Activated CD4-positive, CD25-positive, alpha-beta regulatory T cell treated with anti-CD3 and anti-CD28 coated beads, Interleukin-2, amount 50 U/mL, for 24 hours (primary cell): ENCODE measurements around the gene MYH9.
A peak's percentile ranks its signal among the peaks of the same experiment; 100 is the strongest.

Experiments
- ATAC-seq, 2 donors: fragments of 150-1000 bp; cut with Tn5 transposase; one replicate each; pipeline ENCODE4 v1.10.0; 2021; ENCODE audit warnings: mild to moderate bottlenecking in 1 of 2, moderate library complexity in 1 of 2

MYH9 gene

DNA sequence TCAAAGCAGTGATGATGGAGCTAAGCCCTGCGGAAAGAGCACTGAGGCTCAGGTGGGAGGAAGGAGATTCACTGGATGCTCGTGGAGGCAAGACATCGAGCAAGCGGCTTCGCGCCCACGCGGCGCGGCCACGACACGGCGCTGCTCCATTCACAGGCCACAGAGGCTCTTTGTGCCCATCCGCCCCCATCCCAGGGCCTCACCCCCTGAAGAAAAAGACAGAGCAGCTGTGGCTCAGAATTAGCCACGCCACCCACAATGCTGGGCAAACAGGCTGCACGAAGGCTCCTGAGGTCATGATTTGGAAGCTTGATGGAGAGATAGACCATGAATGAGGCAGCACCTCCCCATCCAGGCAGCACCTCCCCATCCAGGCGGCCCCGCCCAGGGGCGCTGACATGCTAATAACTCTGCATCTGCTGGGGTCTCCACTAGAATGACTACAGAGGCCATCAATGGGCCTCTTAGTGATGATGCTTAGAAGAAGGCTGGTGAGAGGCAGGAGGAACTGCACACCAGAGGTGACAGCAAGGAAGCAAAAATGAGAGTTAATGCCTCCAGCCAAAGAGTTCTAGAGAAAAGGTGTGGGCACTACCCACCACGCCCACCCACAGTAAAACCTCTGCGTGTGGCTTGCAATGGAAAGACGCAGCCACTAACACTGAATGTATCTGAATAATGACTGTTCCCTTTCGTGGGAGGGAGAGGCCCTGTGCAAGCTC is 43.5 kb downstream of the MYH9 start:
- peak; percentile 74 to 86 for ATAC-seq

DNA sequence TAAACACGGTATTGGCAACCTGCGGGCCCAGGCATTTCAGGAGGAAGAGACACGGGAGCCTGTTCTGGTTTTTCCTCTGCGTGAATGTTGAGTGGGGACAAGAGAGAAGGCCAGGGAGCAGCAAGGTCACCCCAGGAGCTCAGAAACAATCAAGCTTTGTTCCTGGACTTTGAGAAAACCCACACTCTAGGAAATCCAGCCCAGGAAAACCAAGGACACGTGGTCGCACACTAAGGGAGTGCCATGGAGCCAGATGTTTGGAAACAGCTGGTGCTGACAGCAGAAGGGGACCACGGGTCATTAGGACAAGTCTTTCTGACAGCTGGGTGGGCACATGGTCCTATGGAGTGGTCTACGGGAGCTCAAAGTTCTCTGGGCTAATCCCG is 44.1 kb downstream of the MYH9 start:
- ATAC-seq, result no peak

DNA sequence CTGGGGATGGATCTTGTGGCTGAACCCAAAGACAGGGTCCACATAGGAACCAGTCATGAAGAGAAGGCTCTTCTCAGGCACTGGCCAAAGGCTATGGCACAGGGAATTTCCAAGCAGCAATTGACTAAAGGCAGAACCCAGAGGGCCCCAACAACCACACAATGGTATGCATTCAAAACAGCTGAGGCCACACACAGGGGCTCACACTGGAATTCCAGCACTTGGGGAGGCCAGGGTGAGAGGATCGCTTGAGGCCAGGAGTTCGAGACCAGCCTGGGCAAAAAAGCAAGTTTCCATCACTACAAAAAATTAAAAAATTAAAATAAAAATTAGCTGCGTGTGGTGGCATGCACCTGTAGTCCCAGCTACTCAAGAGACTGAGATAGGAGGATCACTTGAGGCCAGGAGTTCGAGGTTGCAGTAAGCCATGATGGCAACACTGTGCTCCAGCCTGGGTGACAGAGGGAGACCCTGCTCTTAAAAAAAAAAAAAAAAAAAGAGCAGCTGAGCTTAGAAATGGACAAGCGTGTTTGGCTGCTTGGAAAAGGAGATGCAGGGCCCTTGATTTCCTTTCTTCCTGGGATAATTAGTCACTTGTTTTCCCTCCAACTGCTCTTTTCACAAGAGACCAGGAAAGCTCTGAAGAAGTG is 44.6 kb downstream of the MYH9 start:
- ATAC-seq, result no peak

DNA sequence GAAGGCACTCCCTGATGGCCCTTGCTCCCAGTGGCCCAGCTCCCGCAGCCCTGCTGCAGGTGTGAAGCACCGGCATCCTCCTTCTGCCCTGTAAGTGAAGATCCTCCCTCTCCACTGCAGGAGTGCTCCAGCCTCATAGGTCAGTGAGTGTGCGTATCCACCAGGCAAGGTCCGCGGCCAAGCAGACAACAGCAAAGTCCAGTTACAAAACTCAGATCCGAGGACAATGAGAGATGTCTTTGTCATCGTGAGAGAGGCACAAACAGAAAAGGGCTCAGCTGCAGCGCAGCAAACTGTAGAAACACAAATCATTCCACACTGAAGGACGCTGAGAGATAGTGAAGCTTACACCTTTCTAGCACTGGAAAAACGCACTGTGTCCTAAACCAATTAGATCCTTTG is 46.1 kb downstream of the MYH9 start:
- no peak for ATAC-seq

DNA sequence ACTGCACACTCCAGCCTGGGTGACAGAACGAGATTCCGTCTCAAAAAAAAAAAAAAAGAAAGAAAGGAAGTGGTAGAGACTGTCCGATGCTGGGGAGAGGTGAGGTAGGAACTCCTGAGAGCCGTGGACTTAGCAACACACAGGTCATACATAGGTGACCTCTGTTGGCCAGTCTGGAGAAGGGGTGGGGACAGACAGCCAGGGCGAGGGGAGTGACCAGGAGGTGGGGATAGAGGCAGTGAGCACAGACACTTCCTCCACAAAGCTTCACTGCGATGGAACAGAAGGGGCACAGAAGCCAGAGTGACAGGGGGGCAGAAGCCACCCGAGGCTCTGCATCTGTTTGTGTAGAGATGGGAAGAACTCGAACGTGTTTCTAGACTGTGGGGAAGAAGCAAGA is 47.1 kb downstream of the MYH9 start:
- no peak for ATAC-seq

DNA sequence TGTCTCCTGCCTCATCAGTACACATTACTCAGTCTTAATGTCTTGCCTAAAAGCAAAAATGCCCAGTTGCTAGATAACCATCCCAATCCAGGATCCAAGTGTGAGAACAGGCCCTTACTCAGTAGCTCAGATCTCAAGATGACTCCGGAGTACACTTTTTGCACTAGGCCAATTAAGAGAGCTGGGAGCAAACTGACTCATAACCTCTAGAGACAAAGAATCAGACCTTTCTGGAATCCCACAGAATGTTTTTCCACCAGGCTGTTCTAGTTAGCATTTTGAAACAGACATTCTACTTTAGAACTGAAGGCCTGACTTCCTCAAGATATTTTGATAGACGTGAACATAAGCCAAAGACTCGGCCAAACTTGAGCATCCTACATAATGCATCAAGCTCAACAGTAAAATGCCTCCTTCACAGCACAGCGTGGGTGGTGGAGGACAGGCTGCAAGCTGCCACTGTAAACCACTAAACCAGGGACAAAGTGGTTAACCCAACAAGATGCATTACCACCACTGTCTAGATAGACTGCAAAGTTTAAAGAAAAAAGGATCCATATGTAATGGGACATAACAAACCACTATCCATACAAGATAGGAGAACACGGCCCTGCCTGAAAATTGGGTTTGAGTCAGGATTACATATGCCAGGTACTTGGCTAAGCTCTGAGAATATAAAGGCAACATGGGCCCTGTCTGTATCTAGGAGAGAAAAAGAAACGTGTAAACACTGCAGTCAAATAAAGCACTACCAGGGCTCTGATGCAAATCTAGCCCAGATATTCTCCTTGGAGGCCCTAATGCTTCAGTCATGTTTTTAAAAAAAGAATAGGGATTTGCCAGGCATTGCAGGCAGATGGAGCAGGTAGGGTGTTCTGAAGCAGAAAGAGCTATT is 48.3 kb downstream of the MYH9 start:
- ATAC-seq, result peak; percentile 34 to 37

DNA sequence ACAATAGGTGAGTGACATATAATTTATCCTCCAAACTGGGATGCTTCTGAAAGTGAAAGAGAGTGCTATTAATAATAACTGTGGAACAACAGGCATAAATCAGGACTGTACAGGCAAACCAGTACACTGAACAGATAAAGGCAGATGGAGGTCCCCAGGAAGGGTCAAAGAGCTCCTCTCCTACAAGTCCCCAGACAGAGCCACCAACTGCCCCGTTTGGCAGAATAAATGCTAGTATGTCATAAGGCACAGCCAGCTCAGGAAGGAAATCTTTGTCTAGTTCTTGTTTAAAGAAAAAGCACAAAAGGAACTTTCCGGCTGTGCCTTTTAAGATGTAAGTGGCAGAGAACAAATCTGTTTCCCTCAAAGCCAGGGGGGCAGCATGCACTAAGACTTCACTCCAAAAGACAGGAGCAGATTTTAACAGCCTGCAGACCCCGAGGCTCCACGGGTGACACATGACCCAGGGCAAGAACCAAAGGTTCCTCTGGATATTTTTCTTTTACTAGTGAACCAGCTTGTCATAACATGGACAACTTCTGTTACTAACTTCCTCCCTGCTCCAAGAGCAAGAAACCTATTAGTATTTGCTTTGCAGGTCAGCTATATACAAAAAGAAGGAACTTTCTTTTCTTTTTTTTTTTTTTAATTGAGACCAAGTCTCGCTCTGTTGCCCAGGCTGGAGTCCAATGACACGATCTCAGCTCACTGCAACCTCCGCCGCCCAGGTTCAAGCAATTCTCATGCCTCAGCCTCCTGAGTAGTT is 50.2 kb downstream of the MYH9 start:
- ATAC-seq, result no peak

DNA sequence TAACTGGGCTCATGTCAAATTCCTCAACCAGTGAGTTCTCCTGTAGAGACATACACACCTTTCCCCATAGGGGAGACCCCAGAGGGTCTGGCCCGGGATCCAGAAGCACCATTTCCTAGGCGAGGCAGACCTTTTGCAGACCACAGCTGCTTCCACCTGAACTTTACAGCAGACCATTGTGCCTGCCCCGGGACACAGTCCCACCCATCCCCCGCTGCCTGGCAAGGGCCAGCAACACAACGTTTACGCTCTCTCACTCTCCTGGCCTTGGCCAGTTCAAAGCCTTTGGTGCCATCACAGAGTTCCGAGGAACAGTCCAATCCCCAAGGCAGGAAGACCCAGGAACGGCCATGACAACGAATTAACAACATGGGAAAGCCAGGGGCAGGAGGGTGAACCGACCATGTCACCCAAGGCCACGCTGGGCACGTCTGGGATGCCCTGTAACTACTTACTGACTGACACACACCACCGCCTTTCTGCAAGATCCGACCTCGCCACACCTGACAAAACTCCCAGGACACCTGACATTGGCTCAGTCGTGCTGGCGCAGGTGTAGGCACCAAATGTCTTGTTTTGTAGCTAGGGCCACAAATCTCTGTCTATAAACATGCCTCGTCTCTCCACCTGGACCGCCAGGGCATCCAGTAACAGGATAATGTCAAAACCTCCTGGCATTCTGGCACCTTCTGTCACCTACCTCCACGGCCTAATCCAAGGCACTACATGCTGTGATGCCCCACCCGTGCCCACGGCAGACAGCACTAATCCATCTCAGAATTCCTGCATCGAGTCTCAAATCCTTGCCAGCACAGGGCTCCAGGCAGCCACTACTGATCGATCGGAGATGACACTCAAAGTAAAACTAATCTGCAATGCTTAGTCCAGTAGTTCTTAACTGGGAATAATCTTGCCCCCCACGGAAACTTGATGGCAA is 51.3 kb downstream of the MYH9 start:
- ATAC-seq, result no peak

DNA sequence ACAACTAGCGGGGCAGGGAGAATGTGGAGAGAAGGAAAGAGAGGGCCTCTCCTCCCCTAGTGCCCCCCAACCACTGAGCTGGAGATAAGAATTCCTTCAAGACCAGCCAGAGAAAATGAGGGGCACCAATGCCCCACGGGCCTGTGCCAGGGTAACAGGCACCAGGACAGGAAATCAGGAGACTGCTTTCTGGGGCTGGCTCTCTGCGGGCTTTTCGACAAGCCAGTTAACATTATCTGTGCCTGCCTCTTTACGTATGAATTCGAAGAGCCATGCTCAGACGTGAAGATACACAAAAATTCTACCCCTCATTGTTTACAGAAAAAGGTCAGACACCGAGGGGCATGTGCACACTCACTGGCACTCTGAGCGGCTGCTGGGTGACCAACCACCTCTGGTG is 52.1 kb downstream of the MYH9 start:
- no peak for ATAC-seq

DNA sequence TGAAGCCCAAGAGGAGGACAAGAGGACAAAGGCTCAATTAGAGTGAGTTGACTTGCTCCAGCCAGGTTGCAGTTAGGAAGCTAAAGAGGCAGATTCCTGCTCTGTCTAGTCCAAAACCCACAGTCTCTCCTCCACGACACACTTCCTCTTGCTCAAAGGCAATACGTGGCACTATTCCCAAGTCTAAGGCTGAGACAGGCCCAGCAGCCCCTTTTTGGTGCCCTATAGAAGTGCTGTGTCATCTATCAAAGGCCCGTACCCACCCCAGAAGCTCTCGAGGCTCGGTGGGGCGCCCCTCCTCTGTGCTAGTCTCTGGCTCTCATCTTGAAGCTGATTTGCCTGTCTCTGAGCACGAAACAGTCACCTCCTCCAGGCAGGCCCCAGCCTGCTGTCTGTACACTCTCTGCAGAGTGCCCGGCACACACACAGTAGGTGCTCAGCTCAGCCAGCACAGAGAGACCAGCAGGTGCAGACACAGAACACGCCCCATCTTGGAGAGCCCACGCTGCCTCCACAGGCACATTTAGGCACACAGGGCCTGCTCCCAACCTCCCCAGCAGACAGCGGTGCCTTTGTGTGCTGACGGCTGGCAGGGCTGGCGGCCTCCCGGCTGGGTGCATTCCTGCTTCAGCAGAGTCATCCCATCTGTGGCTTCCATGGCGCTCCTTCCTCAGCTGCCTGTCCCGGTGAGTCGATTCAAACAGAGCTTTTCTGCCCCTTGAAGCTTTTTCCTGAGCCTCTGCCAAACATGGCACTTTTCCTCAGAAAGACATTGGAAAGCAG is 52.8 kb downstream of the MYH9 start:
- ATAC-seq, result peak in 1 of 2 donors; percentile 5

DNA sequence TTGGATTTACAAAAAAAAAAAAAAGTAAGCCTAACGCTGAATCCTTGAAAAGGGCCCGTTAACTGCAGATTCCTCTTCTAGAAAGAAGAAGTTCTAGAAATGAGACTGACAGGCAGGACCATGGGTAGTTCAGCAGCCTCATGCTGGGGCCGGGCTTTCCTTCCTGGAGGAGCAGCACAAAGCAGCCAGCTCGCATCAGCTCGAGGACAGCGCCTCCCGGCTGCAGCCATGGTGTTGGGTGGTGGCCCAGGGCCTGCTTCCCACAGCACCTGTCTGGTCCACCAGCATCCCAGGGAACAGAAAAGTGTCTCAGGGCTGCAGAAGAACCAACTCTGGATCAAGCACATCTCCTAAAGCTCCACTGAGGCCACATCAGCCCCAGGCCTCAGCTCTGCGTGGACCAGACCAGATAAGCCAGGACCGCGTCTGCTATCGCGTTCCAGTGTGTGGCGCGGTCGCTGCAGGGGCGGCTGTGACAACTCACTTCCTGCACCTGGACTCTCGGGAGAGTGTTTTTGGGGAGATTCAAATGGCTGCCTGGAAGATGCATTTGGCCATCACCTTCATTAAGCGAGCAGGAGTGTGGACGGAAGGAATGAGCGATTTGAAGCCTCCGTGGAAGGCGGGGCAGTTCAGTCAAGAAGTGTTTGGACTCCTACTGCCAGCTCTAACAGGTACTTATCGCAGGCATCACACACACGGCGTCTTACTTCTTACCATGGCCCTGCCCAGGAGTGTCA is 53.5 kb downstream of the MYH9 start:
- ATAC-seq, result no peak

DNA sequence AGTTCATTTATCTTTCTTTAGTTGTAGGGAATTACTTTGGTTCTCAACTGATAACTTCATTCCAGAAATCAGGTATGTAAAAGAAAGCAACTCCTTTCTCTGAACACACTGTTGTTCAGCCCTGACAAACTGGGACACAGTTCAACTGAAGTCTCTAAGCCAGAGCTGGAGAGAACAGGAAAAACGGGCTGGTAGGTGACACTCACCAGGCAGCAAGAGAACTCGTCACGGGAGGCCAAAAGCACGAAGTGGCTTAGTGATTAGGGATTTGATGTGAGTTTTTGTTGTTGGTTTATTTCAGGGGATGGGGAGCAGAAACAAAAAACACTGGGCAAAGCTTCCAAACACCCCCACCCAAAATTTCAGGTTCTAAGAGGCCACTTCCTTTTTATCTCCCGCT is 54.1 kb downstream of the MYH9 start:
- no peak for ATAC-seq

DNA sequence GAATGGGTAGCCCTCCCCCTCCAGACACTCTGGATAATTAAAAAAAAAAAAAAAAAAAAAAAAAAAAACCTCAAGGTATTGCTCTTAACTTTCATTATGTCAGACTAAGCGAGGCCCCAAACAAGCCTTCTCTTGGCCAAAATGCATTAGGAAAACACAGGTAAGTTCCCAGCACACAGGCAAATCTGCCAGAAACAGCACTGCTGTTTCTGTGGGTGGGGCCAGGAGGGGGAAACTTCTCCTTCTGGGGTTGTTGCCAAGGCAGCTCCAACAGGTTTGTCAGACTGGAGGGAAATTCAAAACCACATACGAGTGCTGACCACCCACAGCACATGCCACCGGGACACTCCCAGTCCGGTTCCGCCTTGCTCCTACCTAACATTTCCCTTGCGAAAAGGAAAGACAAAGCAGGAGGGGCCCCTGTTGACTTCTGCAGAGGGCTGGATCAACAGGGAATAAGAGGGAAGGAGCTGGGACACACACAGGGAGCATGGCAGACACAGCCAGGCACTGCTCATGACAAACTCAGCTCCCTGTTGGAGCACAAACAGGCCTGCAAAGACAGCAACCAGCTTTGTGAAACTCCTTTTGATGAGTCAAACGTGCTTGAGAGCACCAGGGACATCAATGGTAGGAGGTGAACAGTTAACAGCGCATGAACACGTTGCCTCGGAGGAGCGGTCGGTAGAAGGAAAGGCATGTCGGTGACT is 55.0 kb downstream of the MYH9 start:
- peak; percentile 61 to 68 for ATAC-seq

DNA sequence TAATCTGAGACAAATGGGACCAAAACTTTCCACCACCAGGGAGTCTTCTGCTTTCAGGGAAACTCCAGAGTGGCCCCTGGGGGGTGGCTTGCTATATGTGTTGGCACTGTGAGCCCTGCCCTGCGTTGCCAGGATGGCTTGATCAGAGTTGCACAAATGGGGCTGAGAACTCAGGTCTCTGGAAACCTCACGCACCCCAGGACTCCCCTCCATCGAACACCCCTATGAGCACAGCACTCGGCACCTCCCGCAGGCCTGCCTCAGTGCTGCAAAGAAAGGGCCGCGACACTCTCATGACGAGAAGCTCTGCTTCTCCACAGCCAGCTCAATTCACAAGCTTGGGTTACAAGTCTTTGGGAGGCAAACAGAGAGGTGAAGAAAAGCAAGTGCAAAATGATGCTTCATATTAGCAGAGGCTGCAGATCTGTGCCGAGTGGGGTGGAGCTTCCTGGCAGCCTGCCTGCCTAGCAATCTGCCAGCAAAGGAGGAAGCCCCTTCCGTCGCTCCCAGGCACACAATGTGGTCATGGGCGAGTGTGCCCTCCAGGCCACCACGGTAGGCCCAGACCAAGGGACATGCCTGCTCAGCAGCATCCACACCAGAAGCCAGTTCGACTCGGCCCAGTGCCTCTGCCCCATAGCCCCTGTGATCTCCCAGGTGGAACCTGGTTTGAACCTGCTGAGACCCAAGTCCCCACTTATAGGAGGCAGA is 55.7 kb downstream of the MYH9 start:
- ATAC-seq, result peak; percentile 4 to 8

DNA sequence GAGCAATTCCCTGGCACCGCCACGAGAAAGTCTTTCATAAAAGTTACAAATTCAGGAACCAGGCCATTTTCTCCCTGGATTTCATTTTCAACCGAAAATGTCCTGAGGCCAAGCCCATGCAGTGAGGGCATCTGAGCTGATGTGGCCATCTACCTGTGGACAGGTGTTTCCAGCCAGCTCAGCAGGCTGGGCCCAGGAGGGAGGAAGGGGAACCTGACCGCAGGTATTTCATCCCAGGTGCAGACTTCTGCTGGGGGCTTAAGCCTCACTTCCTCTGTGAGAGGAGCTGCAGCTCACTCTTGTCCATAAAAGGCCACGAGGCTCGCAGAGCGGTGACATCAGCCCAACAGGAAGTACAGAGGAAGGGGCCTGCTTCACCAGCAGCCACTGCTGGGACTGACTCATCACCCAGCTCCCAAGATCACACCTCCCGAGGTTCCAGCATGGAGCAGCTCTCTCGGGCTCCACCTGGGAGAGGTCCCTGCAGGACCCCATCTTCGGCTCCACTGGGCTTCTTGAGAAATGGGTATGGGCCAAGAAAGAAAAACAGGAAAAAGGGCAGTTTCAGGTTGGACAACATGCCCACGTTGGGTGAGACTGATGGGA is 56.4 kb downstream of the MYH9 start:
- peak; percentile 59 to 60 for ATAC-seq

DNA sequence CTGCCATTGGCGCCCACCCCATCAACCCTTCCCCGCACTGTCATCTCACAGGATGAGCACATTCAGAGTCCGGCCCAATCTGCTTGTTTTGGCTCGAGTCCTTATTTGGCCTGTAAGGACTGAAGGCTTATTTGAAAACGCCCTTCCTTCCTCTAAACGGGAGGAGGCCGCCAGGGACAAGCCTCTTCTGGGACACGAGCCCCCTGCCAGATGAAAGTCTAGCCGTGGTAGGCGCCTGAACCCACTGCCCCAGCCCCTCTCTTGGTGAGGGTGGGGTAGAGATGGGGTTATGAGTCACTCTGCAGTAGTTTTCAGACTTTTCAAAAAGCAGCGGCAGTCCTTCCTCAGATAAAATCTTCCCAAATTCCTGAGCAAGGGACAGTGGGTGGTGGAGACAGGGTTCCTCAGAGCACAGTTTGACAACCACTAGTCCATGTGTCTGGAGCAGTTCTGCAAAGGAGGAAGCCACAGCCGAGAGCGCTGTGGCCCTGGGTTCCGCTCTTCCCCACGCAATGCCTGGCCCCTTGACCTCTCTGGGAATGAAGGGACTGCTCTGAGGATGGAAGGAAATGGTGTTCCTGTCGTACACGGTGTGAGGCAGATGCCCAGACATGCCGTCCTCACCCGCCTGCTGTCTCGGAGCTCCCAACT is 57.0 kb downstream of the MYH9 start:
- no peak for ATAC-seq

DNA sequence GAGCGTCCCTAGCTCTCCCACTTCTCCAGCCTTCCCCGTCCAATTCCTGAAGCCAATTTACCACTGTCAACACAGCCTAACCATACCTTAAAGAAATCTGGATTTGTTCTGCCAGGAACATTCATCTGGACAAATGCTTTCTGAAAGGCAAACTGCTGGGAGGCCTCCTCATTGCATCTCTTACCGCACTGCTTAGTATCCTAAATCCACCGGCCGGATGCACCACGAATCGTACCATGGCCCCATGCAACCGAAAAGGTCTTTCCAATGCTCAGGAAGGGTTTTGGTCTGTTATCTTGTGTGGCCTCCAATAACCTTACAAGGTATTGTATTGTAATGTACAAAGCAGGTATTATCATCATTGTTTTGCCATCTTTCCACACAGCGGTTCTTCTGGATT is 57.6 kb downstream of the MYH9 start:
- no peak for ATAC-seq
